Measurements from ENCODE around the gene PRPH. TPM values are rescaled to one million over a fixed set of nuclear protein-coding genes. Genes with fewer than 3 reads are reported as not detected.
"Not testable (repeated sequence)": the region's sequence is repeated elsewhere in the genome, so short reads cannot be mapped to it uniquely, and the experiment has no call there.

Gene PRPH
- total and polyA plus RNA-seq, 4 donors, result 0.19 to 2.7 (median 0.67) TPM

GRCh38 chr12:49282302-49282701 is 12.6 kb upstream of the PRPH start:
- no peak for TF ChIP-seq CTCF (IDR thresholded peaks at IDR 0.05; ENCODE audit: control extremely low read depth, extremely low read depth)
- Histone ChIP-seq H3K27ac (ENCODE audit: low read depth in 1 of 2, low read length in 1 of 2) (no peak overlapping the region), H3K9me3 (ENCODE audit: control insufficient read depth in 4 of 4, insufficient read depth in 3 of 4, low read length in 3 of 4) (peaks cover 0 to 2% (median 0%) of the 10 kb centered on the region in 4 donors), H3K4me3 (no peak overlapping the region), H3K9ac (ENCODE audit: insufficient read depth in 1 of 2, low read length in 2 of 2) (no peak overlapping the region), H3K4me1 (ENCODE audit: control insufficient read depth in 5 of 5, insufficient read depth in 5 of 5, low read length in 5 of 5) (peaks cover 0 to 1% (median 0%) of the 10 kb centered on the region in 5 donors), H3K27me3 (ENCODE audit: control insufficient read depth in 3 of 3, insufficient read depth in 3 of 3, low read length in 2 of 3) (peaks cover 0 to 8% (median 0%) of the 10 kb centered on the region in 3 donors), H3K36me3 (ENCODE audit: control insufficient read depth in 4 of 4, insufficient read depth in 4 of 4, low read length in 4 of 4) (no peaks in the 10 kb centered on the region)
- DNase-seq (no peak), ATAC-seq (ENCODE audit: insufficient read depth, low FRiP score) (no peak)
- 73 to 77% methylated on average over 5 of the region's 5 CpGs for WGBS, 2 donors

- not testable (repeated sequence) for DNase-seq; H3K36me3 ChIP-seq (ENCODE audit: control insufficient read depth in 4 of 4, insufficient read depth in 4 of 4, low read length in 4 of 4); H3K27me3 ChIP-seq (ENCODE audit: control insufficient read depth in 3 of 3, insufficient read depth in 3 of 3, low read length in 2 of 3); ATAC-seq (ENCODE audit: insufficient read depth, low FRiP score); H3K4me1 ChIP-seq (ENCODE audit: control insufficient read depth in 5 of 5, insufficient read depth in 5 of 5, low read length in 5 of 5); H3K9ac ChIP-seq (ENCODE audit: insufficient read depth in 1 of 2, low read length in 2 of 2); H3K4me3 ChIP-seq; H3K27ac ChIP-seq (ENCODE audit: low read depth in 1 of 2, low read length in 1 of 2); H3K9me3 ChIP-seq (ENCODE audit: control insufficient read depth in 4 of 4, insufficient read depth in 3 of 4, low read length in 3 of 4)
- 67 to 78% methylated on average over 1 to 2 of the region's 6 CpGs for WGBS, 2 donors
Observed at GRCh38 chr12:49282740-49283375, 12.1 kb upstream of the PRPH start.

GRCh38 chr12:49283541-49284429 is 11.2 kb upstream of the PRPH start:
- no peak overlapping the region for H3K9ac ChIP-seq (ENCODE audit: insufficient read depth in 1 of 2, low read length in 2 of 2)
- no peak overlapping the region for H3K27ac ChIP-seq (ENCODE audit: low read depth in 1 of 2, low read length in 1 of 2)
- TF ChIP-seq CTCF (IDR thresholded peaks at IDR 0.05; ENCODE audit: control extremely low read depth, extremely low read depth), result no peak
- DNase-seq, result no peak
- peaks cover 0 to 2% (median 0%) of the 10 kb centered on the region in 4 donors for H3K9me3 ChIP-seq (ENCODE audit: control insufficient read depth in 4 of 4, insufficient read depth in 3 of 4, low read length in 3 of 4)
- no peak for ATAC-seq (ENCODE audit: insufficient read depth, low FRiP score)
- peaks cover 0 to 11% (median 0%) of the 10 kb centered on the region in 3 donors for H3K27me3 ChIP-seq (ENCODE audit: control insufficient read depth in 3 of 3, insufficient read depth in 3 of 3, low read length in 2 of 3)
- 86 to 89% methylated on average over 22 to 25 of the region's 25 CpGs for WGBS, 2 donors
- no peak overlapping the region for H3K4me3 ChIP-seq
- no peaks in the 10 kb centered on the region for H3K36me3 ChIP-seq (ENCODE audit: control insufficient read depth in 4 of 4, insufficient read depth in 4 of 4, low read length in 4 of 4)
- H3K4me1 ChIP-seq (ENCODE audit: control insufficient read depth in 5 of 5, insufficient read depth in 5 of 5, low read length in 5 of 5), result peaks cover 0 to 1% (median 0%) of the 10 kb centered on the region in 5 donors

- peaks cover 0 to 1% (median 0%) of the 10 kb centered on the region in 5 donors for H3K4me1 ChIP-seq (ENCODE audit: control insufficient read depth in 5 of 5, insufficient read depth in 5 of 5, low read length in 5 of 5)
- no peak overlapping the region for H3K27ac ChIP-seq (ENCODE audit: low read depth in 1 of 2, low read length in 1 of 2)
- 74 to 87% methylated on average over 4 of the region's 4 CpGs for WGBS, 2 donors
- peaks cover 0 to 2% (median 0%) of the 10 kb centered on the region in 4 donors for H3K9me3 ChIP-seq (ENCODE audit: control insufficient read depth in 4 of 4, insufficient read depth in 3 of 4, low read length in 3 of 4)
- no peak overlapping the region for H3K4me3 ChIP-seq
- H3K27me3 ChIP-seq (ENCODE audit: control insufficient read depth in 3 of 3, insufficient read depth in 3 of 3, low read length in 2 of 3), result peaks cover 0 to 11% (median 0%) of the 10 kb centered on the region in 3 donors
- ATAC-seq (ENCODE audit: insufficient read depth, low FRiP score) (no peak), DNase-seq (no peak)
- H3K36me3 ChIP-seq (ENCODE audit: control insufficient read depth in 4 of 4, insufficient read depth in 4 of 4, low read length in 4 of 4), result no peaks in the 10 kb centered on the region
- H3K9ac ChIP-seq (ENCODE audit: insufficient read depth in 1 of 2, low read length in 2 of 2), result no peak overlapping the region
- no peak for TF ChIP-seq CTCF (IDR thresholded peaks at IDR 0.05; ENCODE audit: control extremely low read depth, extremely low read depth)
Observed at GRCh38 chr12:49284672-49285071, 10.3 kb upstream of the PRPH start.
